RWPE1 (cell line): Measurements from ENCODE around the gene PKHD1.

ENCODE experiments used
- CTCF ChIA-PET: fragments of 350-600 bp; sonication (Branson Sonifier 250); formaldehyde crosslinking; extraction: SDS; loops from one replicate; lab custom pipeline; 2021; lab: Yijun Ruan, JAX
- POLR2A ChIA-PET: fragments of 400-600 bp; formaldehyde crosslinking; extraction: SDS; loops from one replicate; lab custom pipeline; 2020; ENCODE audit warnings: antibody characterized with exemption; ENCODE audit not compliant: low non-redundant PET; lab: Yijun Ruan, JAX
- DNase-seq: peaks from one replicate; pipeline ENCODE4 v3.0.0; 2012; ENCODE audit warnings: low spot score
- H3K27ac ChIP-seq: fragments of 450-650 bp; 2 replicates; pipeline ENCODE4 v1.5.1; 2017
- CTCF ChIP-seq: fragments of 450-650 bp; conservative IDR thresholded peaks from 2 replicates; pipeline ENCODE4 v1.5.1; 2017; ENCODE audit warnings: low read depth, mild to moderate bottlenecking

The PKHD1 gene

DNA sequence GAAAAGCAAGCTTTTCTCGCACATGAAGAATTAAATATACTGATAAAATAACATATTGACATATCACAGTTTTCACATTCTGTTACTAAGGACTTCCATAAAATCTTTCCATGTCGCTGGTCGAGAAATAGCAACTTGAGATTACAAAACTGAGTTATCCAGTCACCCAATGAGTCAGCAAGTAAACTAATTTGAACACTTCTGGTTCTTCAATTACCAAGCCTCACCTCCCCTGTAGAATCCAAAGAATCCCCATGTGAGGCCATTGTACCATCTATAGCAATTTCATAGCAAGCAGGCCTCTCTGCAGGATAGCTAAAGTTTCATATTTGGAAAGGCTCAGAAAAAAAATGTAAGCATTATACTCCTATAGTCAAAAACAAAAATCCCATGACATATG lies 87.3 kb downstream of the PKHD1 start:
- DNase-seq: no peak
- no peak overlapping the region for H3K27ac ChIP-seq
- no peak for TF ChIP-seq CTCF
- ChIA-PET CTCF (no interaction called here), POLR2A (no interaction called here)

- H3K27ac ChIP-seq: no peak overlapping the region
- ChIA-PET POLR2A (no interaction called here), CTCF (interaction anchor here (0.5 to 0.7 kb wide), 3 partner anchors 34 to 538 kb away, joined by 3 read pairs; no protein-coding TSS in a partner anchor)
- TF ChIP-seq CTCF: no peak
- DNase-seq: no peak
Observed at GRCh38 chr6:51996296-51996947, 91.0 kb downstream of the PKHD1 start.

GRCh38 chr6:51995214-51995755 lies 92.1 kb downstream of the PKHD1 start:
- TF ChIP-seq CTCF: no peak
- ChIA-PET POLR2A (no interaction called here), CTCF (interaction anchor here (0.7 kb wide), 1 partner anchor 36 kb away, joined by 3 read pairs; no protein-coding TSS in a partner anchor)
- no peak overlapping the region for H3K27ac ChIP-seq
- DNase-seq: no peak

DNA sequence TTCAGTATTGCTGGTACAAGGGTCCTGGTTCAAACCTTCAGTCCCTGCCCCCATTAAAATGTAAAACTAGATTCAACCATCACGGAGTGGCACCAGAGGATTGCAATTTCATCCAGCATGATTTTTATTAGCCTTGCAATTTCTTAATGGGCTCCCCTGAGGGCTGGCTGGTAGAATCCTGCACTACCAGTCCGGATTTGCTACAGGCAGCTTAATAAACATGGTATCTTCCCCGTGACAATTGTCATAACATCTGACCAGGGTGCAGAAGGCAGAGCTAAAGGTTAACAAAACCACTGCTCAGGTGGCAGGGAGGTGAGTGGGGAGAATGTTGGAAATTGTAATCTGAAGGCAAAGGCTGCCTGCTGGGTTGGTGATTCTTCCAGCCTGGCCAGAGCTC lies 94.5 kb downstream of the PKHD1 start:
- H3K27ac ChIP-seq: no peak overlapping the region
- no peak for DNase-seq
- POLR2A ChIA-PET: no interaction called here
- CTCF ChIA-PET: interaction anchor here (0.6 to 1.1 kb wide), 3 partner anchors 318 to 1149 kb away, joined by 3 to 4 read pairs (median 4); no protein-coding TSS in a partner anchor
- TF ChIP-seq CTCF: no peak

DNA sequence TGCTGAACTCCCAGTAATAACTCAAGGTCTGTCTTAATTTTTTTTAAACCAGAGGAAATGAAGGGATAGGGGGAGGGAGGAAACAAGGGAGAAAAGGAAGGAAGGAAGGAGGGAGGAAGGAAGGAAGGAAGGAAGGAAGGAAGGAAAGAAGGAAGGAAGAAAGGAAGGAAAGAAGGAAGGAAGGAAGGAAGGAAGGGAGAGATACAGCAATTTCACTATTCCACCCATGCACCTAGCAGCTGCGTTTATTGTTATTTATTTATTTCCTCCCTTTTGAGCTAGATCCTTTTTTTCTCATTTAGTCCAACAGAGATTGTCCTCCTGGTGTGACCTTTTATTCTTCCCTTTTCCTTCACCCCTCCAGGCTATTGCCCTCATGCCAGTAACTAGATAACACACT lies 97.6 kb downstream of the PKHD1 start:
- ChIA-PET POLR2A (no interaction called here), CTCF (no interaction called here)
- no peak overlapping the region for H3K27ac ChIP-seq
- no peak for DNase-seq
- no peak for TF ChIP-seq CTCF

- no peak for DNase-seq
- no peak overlapping the region for H3K27ac ChIP-seq
- POLR2A ChIA-PET: no interaction called here
- TF ChIP-seq CTCF: no peak
- CTCF ChIA-PET: no interaction called here
Observed at GRCh38 chr6:51986864-51987263, 100.5 kb downstream of the PKHD1 start.
